ENCODE measurements around the gene FILIP1L. TPM values are rescaled to one million over a fixed set of nuclear protein-coding genes. Genes with fewer than 3 reads are reported as not detected.

FILIP1L gene
- total RNA-seq, 1 donor from 2014 or later = 19.4 TPM

DNA sequence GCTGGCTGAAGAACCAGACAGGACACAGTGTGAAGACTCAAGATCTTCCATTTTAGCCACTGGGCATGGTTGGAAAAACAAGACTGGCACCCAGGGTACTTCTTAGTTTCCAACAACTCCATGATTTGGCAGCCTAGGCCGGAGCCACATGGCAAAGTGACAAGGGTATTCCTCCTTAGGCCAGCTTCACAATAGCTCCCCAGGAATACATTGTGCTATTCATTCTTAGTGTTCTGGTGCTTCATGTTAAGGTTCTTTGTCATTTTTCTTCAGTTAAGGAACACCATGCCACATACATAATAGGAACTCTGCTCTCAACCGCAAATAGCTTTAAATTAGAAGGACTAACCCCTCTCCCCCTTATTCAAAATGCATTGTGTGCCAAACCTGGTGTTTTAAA lies 8.0 kb upstream of the FILIP1L start:
- Mint-ChIP-seq H3K36me3 (ENCODE audit: insufficient read depth) (no peaks in the 10 kb centered on the region), H3K27me3 (no peaks in the 10 kb centered on the region), H3K9me3 (ENCODE audit: low read depth) (no peaks in the 10 kb centered on the region), H3K27ac (no peak overlapping the region), H3K4me3 (ENCODE audit: low read depth) (no peak overlapping the region), H3K4me1 (ENCODE audit: low read depth) (peaks cover 1% of the 10 kb centered on the region)
- no peak for DNase-seq (ENCODE audit: low spot score, unreplicated experiment)
- TF ChIP-seq, protein P1, sequence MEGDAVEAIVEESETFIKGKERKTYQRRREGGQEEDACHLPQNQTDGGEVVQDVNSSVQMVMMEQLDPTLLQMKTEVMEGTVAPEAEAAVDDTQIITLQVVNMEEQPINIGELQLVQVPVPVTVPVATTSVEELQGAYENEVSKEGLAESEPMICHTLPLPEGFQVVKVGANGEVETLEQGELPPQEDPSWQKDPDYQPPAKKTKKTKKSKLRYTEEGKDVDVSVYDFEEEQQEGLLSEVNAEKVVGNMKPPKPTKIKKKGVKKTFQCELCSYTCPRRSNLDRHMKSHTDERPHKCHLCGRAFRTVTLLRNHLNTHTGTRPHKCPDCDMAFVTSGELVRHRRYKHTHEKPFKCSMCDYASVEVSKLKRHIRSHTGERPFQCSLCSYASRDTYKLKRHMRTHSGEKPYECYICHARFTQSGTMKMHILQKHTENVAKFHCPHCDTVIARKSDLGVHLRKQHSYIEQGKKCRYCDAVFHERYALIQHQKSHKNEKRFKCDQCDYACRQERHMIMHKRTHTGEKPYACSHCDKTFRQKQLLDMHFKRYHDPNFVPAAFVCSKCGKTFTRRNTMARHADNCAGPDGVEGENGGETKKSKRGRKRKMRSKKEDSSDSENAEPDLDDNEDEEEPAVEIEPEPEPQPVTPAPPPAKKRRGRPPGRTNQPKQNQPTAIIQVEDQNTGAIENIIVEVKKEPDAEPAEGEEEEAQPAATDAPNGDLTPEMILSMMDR (IDR thresholded peaks at IDR 0.05; ENCODE audit: unreplicated experiment) = no peak

DNA sequence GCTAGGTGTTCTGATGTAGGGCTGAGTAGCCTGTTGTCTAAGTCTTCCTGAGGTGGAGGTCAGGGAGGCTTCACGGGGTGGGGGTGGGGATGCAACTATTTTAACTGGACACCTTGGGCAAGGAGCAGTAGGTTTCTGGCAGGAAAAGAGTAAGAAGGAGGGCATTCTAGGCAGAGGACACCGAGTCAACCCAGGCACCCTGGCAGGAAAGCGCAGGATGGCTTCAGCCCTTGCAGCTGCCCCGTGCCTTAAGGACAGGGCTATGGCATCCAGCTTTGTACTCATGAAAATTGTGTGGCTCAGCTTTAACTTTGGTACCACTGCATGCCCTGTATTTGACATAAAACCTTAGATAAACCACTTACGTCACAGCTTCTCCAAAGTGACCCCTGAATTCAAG lies 6.4 kb upstream of the FILIP1L start:
- H3K27me3 Mint-ChIP-seq = no peaks in the 10 kb centered on the region
- TF ChIP-seq, protein P1 (IDR thresholded peaks at IDR 0.05; ENCODE audit: unreplicated experiment) = no peak
- H3K4me3 Mint-ChIP-seq (ENCODE audit: low read depth) = no peak overlapping the region
- no peak for DNase-seq (ENCODE audit: low spot score, unreplicated experiment)
- peaks cover 7% of the 10 kb centered on the region for H3K9me3 Mint-ChIP-seq (ENCODE audit: low read depth)
- H3K4me1 Mint-ChIP-seq (ENCODE audit: low read depth) = peaks cover 1% of the 10 kb centered on the region
- H3K36me3 Mint-ChIP-seq (ENCODE audit: insufficient read depth) = peaks cover 2% of the 10 kb centered on the region
- no peak overlapping the region for H3K27ac Mint-ChIP-seq

DNA sequence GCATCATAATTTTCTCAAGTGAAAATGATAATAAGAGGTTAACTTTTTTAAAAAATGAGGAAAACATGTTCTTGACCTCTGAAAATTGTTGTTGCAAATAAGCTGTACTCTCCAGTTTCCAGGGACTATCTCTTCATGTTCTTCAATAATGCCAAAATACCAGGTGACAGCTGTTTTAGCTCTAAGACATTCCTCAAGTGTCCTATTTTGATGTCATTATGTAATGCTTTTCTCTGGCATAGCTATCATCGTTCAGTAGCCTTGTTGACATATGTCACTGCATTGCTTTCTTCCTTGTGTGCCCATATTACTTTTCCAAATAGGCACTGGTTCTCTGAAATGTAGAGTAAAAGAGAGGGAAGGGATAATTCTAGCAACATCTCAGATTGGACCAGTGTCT lies 5.7 kb upstream of the FILIP1L start:
- DNase-seq (ENCODE audit: low spot score, unreplicated experiment) = no peak

DNA sequence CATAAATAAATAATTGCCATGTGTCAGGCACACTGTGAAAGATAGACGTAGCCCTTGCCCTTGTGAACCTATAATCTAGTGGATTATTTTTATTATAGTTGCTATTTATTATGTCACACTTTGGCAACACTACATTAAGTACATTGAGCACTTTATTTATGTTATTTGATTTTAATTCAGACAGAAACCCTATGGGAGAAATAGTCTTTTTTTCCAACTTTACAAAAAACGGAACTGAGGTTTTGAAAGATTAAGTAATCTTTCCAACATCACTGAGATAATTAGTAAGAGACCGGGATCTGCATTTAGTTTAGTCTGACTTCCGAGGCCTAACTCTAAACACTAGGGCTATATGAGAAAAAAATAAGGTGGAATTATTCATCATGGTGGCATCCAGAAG lies 2.8 kb upstream of the FILIP1L start:
- Mint-ChIP-seq H3K9me3 (ENCODE audit: low read depth) (peaks cover 7% of the 10 kb centered on the region), H3K27ac (no peak overlapping the region), H3K27me3 (no peaks in the 10 kb centered on the region), H3K4me1 (ENCODE audit: low read depth) (peaks cover 10% of the 10 kb centered on the region), H3K4me3 (ENCODE audit: low read depth) (no peak overlapping the region), H3K36me3 (ENCODE audit: insufficient read depth) (peaks cover 2% of the 10 kb centered on the region)
- TF ChIP-seq, protein P1 (IDR thresholded peaks at IDR 0.05; ENCODE audit: unreplicated experiment) = no peak
- DNase-seq (ENCODE audit: low spot score, unreplicated experiment) = no peak

More for the DNA sequence above, 5.7 kb upstream of the FILIP1L start:
- no peak overlapping the region for H3K27ac Mint-ChIP-seq
- H3K27me3 Mint-ChIP-seq = no peaks in the 10 kb centered on the region
- peaks cover 7% of the 10 kb centered on the region for H3K9me3 Mint-ChIP-seq (ENCODE audit: low read depth)
- H3K4me1 Mint-ChIP-seq (ENCODE audit: low read depth) = peaks cover 1% of the 10 kb centered on the region
- TF ChIP-seq, protein P1 (IDR thresholded peaks at IDR 0.05; ENCODE audit: unreplicated experiment) = no peak
- no peak overlapping the region for H3K4me3 Mint-ChIP-seq (ENCODE audit: low read depth)
- peaks cover 2% of the 10 kb centered on the region for H3K36me3 Mint-ChIP-seq (ENCODE audit: insufficient read depth)

- Mint-ChIP-seq H3K36me3 (ENCODE audit: insufficient read depth) (peaks cover 2% of the 10 kb centered on the region), H3K9me3 (ENCODE audit: low read depth) (peaks cover 7% of the 10 kb centered on the region), H3K27me3 (no peaks in the 10 kb centered on the region), H3K4me1 (ENCODE audit: low read depth) (peaks cover 12% of the 10 kb centered on the region), H3K4me3 (ENCODE audit: low read depth) (no peak overlapping the region), H3K27ac (no peak overlapping the region)
- DNase-seq (ENCODE audit: low spot score, unreplicated experiment) = no peak
- TF ChIP-seq, protein P1 (IDR thresholded peaks at IDR 0.05; ENCODE audit: unreplicated experiment) = no peak
Measured at GRCh38 chr3:100113723-100114412, 433 bp downstream of the FILIP1L start.

Measured in progenitor cell of endocrine pancreas (in vitro differentiated cells).